ENCODE data around the gene CA14. TPM values are rescaled to one million over a fixed set of nuclear protein-coding genes. Genes with fewer than 3 reads are reported as not detected.
A peak's percentile ranks its signal among the peaks of the same experiment; 100 is the strongest.

The CA14 gene
- total RNA-seq, 1 experiment from 2014 or later: 42.0 TPM

- no peak overlapping the region for H4K91ac ChIP-seq (ENCODE audit: insufficient read length, low read depth, low read length)
- H3K23me2 ChIP-seq (ENCODE audit: insufficient read length, low read depth, low read length, poor library complexity, severe bottlenecking): peaks cover 15% of the 10 kb centered on the region
- no peak for DNase-seq
- peak overlapping the region; percentile 83 for H3K4me2 ChIP-seq (ENCODE audit: insufficient read depth, insufficient read length, low read length)
- H3K27ac ChIP-seq (ENCODE audit: insufficient read length, low read depth, low read length): no peak overlapping the region
- no peak overlapping the region for H3K4me3 Mint-ChIP-seq
- no peak overlapping the region for H2BK120ac ChIP-seq (ENCODE audit: low read depth, low read length, poor library complexity, severe bottlenecking)
- no peaks in the 10 kb centered on the region for H3K9me3 Mint-ChIP-seq
- H2BK15ac ChIP-seq (ENCODE audit: low read depth, low read length): no peak overlapping the region
- peak overlapping the region; percentile 43 to 93 (median 93); a peak in 5 of 7 replicates for H3K27ac Mint-ChIP-seq
- no peak overlapping the region for H3K9ac ChIP-seq (ENCODE audit: extremely low read depth, insufficient read length, low read length)
- no peaks in the 10 kb centered on the region for H3K27me3 ChIP-seq (ENCODE audit: insufficient read depth, low read length)
- no peak overlapping the region for H3K23ac ChIP-seq (ENCODE audit: insufficient read length, low read depth, low read length)
- no peak overlapping the region for H4K8ac ChIP-seq (replicated peaks; ENCODE audit: insufficient read length, low read depth, low read length)
- no peak overlapping the region for H2AK5ac ChIP-seq (ENCODE audit: insufficient read length, low read length)
- no peak overlapping the region for H3K56ac ChIP-seq (ENCODE audit: insufficient read length, low read depth, low read length)
- peaks cover 22% of the 10 kb centered on the region; the same call in 1 of the 2 replicates for H3K79me2 ChIP-seq (ENCODE audit: insufficient read depth, low read length)
- no peak for TF ChIP-seq CTCF (conservative IDR thresholded peaks at IDR 0.05)
- H2BK12ac ChIP-seq (ENCODE audit: insufficient read length, low read depth, low read length): no peak overlapping the region
- no peaks in the 10 kb centered on the region for H3K9me3 ChIP-seq (ENCODE audit: control insufficient read depth, low read depth, low read length)
- no peak overlapping the region for H3K14ac ChIP-seq (ENCODE audit: insufficient read depth, low read length)
- H2BK20ac ChIP-seq (ENCODE audit: low read depth, low read length, poor library complexity, severe bottlenecking): no peak overlapping the region
- H3T11ph ChIP-seq (ENCODE audit: low read length): no peak overlapping the region
- H2BK5ac ChIP-seq (ENCODE audit: insufficient read length, low read length): no peak overlapping the region
- no peaks in the 10 kb centered on the region for H3K79me1 ChIP-seq (ENCODE audit: insufficient read depth, low read depth, low read length, poor library complexity, severe bottlenecking)
- H3K4me1 Mint-ChIP-seq: peaks cover 18 to 19% of the 10 kb centered on the region in 2 experiments
- no peaks in the 10 kb centered on the region for H4K20me1 ChIP-seq (ENCODE audit: control insufficient read depth, insufficient read depth, insufficient read length)
- H3K18ac ChIP-seq (ENCODE audit: insufficient read length, low read depth, low read length): no peak overlapping the region
- no peak overlapping the region for H2AFZ ChIP-seq (ENCODE audit: low read length)
- no CpG with 5 or more reads among the region's 15 CpGs for WGBS (ENCODE audit: extremely low coverage, insufficient read length, low lambda C conversion rate)
- no peak overlapping the region for H4K5ac ChIP-seq (ENCODE audit: insufficient read length, low read depth, low read length)
- H3K27me3 Mint-ChIP-seq (ENCODE audit: low read depth): no peaks in the 10 kb centered on the region; the same call in 1 of the 2 replicates
- peaks cover 14 to 26% (median 23%) of the 10 kb centered on the region in 3 experiments; a peak in 6 of 7 replicates for H3K36me3 Mint-ChIP-seq (ENCODE audit: insufficient read depth in 1 of 3, low read depth in 3 of 3)
- H3K4ac ChIP-seq (ENCODE audit: low read depth, low read length): no peak overlapping the region
- H3K4me1 ChIP-seq (ENCODE audit: insufficient read depth, low read length): no peaks in the 10 kb centered on the region; the same call in 1 of the 2 replicates
Observed at GRCh38 chr1:150233359-150234308, 23.9 kb upstream of the CA14 start.

Measured in H9 (cell line).